OCI-LY7 (cell line): ENCODE data around the gene PLCXD3. TPM values are rescaled to one million over a fixed set of nuclear protein-coding genes. Genes with fewer than 3 reads are reported as not detected.
"Not testable (repeated sequence)": the region's sequence is repeated elsewhere in the genome, so short reads cannot be mapped to it uniquely, and the experiment has no call there.

Experiments used
- BruUV-seq: library from RNA; stranded (reverse); fragments of 400-500 nt; replicated peaks from 2 replicates; lab custom pipeline; 2021; lab: Mats Ljungman, UMichigan
- CTCF ChIA-PET: fragments of 300-600 bp; sonication (Branson Sonifier 250); formaldehyde crosslinking; loops from one replicate; lab custom pipeline; 2022; ENCODE audit warnings: antibody characterized with exemption; ENCODE audit not compliant: unreplicated experiment; lab: Charles Lee
- POLR2A ChIA-PET: fragments of 300-600 bp; sonication (Branson Sonifier 250); formaldehyde crosslinking; loops from one replicate; lab custom pipeline; 2022; ENCODE audit warnings: antibody characterized with exemption; lab: Charles Lee
- DNase-seq: peaks from one replicate; pipeline ENCODE4 v3.0.0-alpha.2; 2015; ENCODE audit warnings: low spot score
- H2AFZ ChIP-seq: fragments of 200-600 bp; sonication (generic), shearing (Covaris generic); 2 replicates; pipeline ENCODE4 v1.6.1; 2014; ENCODE audit warnings: mild to moderate bottlenecking, antibody characterized with exemption, low read length, moderate library complexity
- H3K27ac ChIP-seq: fragments of 200-600 bp; sonication (generic); 2 replicates; pipeline ENCODE4 v1.5.1; 2014; ENCODE audit warnings: mixed run types, low read depth, mild to moderate bottlenecking, moderate library complexity, low read length, inconsistent platforms; ENCODE audit not compliant: poor library complexity, severe bottlenecking
- H3K36me3 ChIP-seq: fragments of 200-600 bp; sonication (generic); 2 replicates; pipeline ENCODE4 v1.6.1; 2014; ENCODE audit warnings: mild to moderate bottlenecking, antibody characterized with exemption, low read length, moderate library complexity, mixed read lengths; ENCODE audit not compliant: insufficient read depth
- H3K4me1 ChIP-seq: fragments of 200-600 bp; sonication (generic); 2 replicates; pipeline ENCODE4 v1.5.1; 2014; ENCODE audit warnings: mild to moderate bottlenecking, low read length; ENCODE audit not compliant: insufficient read depth, poor library complexity, severe bottlenecking
- H3K4me2 ChIP-seq: fragments of 200-600 bp; sonication (generic); 2 replicates; pipeline ENCODE4 v1.6.1; 2014; ENCODE audit warnings: mild to moderate bottlenecking, low read length
- H3K4me3 ChIP-seq: fragments of 200-600 bp; sonication (generic); 2 replicates; pipeline ENCODE4 v1.5.1; 2014; ENCODE audit warnings: mild to moderate bottlenecking, low read depth, low read length; ENCODE audit not compliant: poor library complexity, severe bottlenecking
- H3K79me2 ChIP-seq: fragments of 200-600 bp; sonication (generic); 2 replicates; pipeline ENCODE4 v1.6.1; 2016; ENCODE audit warnings: low read depth, mild to moderate bottlenecking, low read length, moderate library complexity, mixed read lengths; ENCODE audit not compliant: insufficient read depth
- H3K9me2 ChIP-seq: fragments of 200-600 bp; sonication (generic); 2 replicates; pipeline ENCODE4 v1.6.1; 2016; ENCODE audit warnings: mild to moderate bottlenecking, low read length, mixed read lengths; ENCODE audit not compliant: insufficient read depth
- H3K9me3 ChIP-seq: fragments of 200-600 bp; sonication (generic); 2 replicates; pipeline ENCODE4 v1.6.1; 2014; ENCODE audit warnings: mild to moderate bottlenecking, mixed run types, low read length, mixed read lengths
- H4K20me1 ChIP-seq: fragments of 200-600 bp; sonication (generic); 2 replicates; pipeline ENCODE4 v1.6.1; 2014; ENCODE audit warnings: mild to moderate bottlenecking, antibody characterized with exemption, low read length, moderate library complexity, mixed read lengths; ENCODE audit not compliant: insufficient read depth
- CTCF ChIP-seq: fragments of 200-600 bp; sonication (generic); conservative IDR thresholded peaks from 2 replicates; pipeline ENCODE4 v1.5.1; 2014; ENCODE audit warnings: mild to moderate bottlenecking, antibody characterized with exemption, low read length, moderate library complexity, mixed read lengths
- EZH2phosphoT487 ChIP-seq: fragments of 200-600 bp; sonication (generic); IDR thresholded peaks from 2 replicates; pipeline ENCODE4 v1.6.1; 2018; ENCODE audit warnings: low read depth, borderline replicate concordance, mild to moderate bottlenecking, mixed run types, antibody characterized with exemption, low read length, moderate library complexity, mixed read lengths
- intact Hi-C: fragments of 100-400 bp; cut with micrococcal nuclease; formaldehyde crosslinking; loops from one replicate; pipeline ENCODE4 v1.10.0; 2022; ENCODE audit not compliant: unreplicated experiment
- total RNA-seq, 2 experiments: library from RNA; depleted of rRNA in 1 of 2; stranded (reverse); fragments of >200 nt in 1 of 2; shearing (Covaris generic) in 1 of 2; gene quantifications; 2 replicates each; pipeline ENCODE4 v1.2.3, GENCODE V29; 2014 to 2022

Gene PLCXD3
- total RNA-seq, 2 experiments from 2014 or later = not detected

GRCh38 chr5:41503860-41504259, 6.5 kb downstream of the PLCXD3 start:
- ChIA-PET CTCF (no interaction called here), POLR2A (interaction anchor here (1.9 kb wide), 1 partner anchor 13 kb away, joined by 4 read pairs; no protein-coding TSS in a partner anchor)
- intact Hi-C loops = no loop called here
- no peaks in the 10 kb centered on the region for H3K79me2 ChIP-seq
- no peak for TF ChIP-seq EZH2phosphoT487
- no peak for TF ChIP-seq CTCF
- no peaks in the 10 kb centered on the region for H4K20me1 ChIP-seq
- BruUV-seq = no TSS peak
- H3K4me2 ChIP-seq = no peak overlapping the region
- no peak overlapping the region for H3K4me3 ChIP-seq
- no peaks in the 10 kb centered on the region for H3K36me3 ChIP-seq
- no peaks in the 10 kb centered on the region for H3K4me1 ChIP-seq
- H3K9me3 ChIP-seq = no peaks in the 10 kb centered on the region
- no peaks in the 10 kb centered on the region for H3K9me2 ChIP-seq
- no peak overlapping the region for H2AFZ ChIP-seq
- DNase-seq = no peak
- no peak overlapping the region for H3K27ac ChIP-seq

DNA sequence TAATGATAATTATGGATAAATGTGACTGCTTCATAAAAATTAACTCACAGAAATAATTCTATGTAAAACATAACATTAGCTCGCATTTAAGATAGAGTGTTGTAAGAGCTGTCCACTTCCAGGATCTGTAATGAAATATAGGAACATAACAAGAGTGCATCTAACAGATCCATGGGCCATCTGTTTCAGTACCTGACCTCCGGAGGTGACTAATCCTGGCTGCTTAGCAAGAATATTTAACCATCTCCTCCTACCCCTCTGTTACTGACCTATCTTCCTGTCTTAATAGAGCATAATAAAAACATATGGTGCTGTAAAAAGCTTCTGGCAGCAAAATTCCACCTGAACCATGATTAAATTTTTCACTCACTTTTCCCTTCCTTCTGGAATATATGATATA, 7.1 kb downstream of the PLCXD3 start:
- Histone ChIP-seq H3K9me3 (no peaks in the 10 kb centered on the region), H4K20me1 (no peaks in the 10 kb centered on the region), H2AFZ (no peak overlapping the region), H3K27ac (no peak overlapping the region), H3K79me2 (no peaks in the 10 kb centered on the region), H3K36me3 (no peaks in the 10 kb centered on the region), H3K4me2 (no peak overlapping the region), H3K4me3 (no peak overlapping the region), H3K4me1 (no peaks in the 10 kb centered on the region), H3K9me2 (no peaks in the 10 kb centered on the region)
- no peak for TF ChIP-seq EZH2phosphoT487
- TF ChIP-seq CTCF = no peak
- ChIA-PET POLR2A (interaction anchor here (1.9 kb wide), 1 partner anchor 14 kb away, joined by 4 read pairs; no protein-coding TSS in a partner anchor), CTCF (no interaction called here)
- no peak for DNase-seq
- intact Hi-C loops = no loop called here
- no TSS peak for BruUV-seq

DNA sequence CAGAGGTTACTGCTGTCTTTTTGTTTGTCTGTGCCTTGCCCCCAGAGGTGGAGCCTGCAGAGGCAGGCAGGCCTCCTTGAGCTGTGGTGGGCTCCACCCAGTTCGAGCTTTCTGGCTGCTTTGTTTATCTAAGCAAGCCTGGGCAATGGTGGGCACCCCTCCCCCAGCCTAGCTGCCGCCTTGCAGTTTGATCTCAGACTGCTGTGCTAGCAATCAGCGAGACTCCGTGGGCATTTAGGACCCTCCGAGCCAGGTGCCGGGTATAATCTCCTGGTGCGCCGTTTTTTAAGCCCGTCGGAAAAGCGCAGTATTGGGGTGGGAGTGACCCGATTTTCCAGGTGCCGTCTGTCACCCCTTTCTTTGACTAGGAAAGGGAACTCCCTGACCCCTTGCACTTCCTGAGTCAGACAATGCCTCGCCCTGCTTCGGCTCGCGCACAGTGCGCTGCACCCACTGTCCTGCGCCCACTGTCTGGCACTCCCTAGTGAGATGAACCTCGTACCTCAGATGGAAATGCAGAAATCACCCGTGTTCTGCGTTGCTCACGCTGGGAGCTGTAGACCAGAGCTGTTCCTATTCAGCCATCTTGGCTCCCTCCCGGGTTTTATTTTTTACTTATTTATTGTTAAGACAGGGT, 16.8 kb downstream of the PLCXD3 start:
- POLR2A ChIA-PET, H3K4me2 ChIP-seq, BruUV-seq, H3K4me1 ChIP-seq, H2AFZ ChIP-seq, CTCF ChIA-PET, H3K79me2 ChIP-seq, H3K36me3 ChIP-seq, H3K27ac ChIP-seq, H3K9me3 ChIP-seq, H3K9me2 ChIP-seq, intact Hi-C loops, H4K20me1 ChIP-seq, DNase-seq, H3K4me3 ChIP-seq: not testable (repeated sequence)
